NCI-H1694 treated with DMSO at 0.1 percent for 48 hours (cell line): Measurements from ENCODE around the gene SRGAP1.
"Not testable (repeated sequence)": the region's sequence is repeated elsewhere in the genome, so short reads cannot be mapped to it uniquely, and the experiment has no call there.

Source experiments
- DNase-seq: peaks from one replicate; lab custom pipeline; 2025; lab: John Stamatoyannopoulos, UW

SRGAP1 gene

DNA sequence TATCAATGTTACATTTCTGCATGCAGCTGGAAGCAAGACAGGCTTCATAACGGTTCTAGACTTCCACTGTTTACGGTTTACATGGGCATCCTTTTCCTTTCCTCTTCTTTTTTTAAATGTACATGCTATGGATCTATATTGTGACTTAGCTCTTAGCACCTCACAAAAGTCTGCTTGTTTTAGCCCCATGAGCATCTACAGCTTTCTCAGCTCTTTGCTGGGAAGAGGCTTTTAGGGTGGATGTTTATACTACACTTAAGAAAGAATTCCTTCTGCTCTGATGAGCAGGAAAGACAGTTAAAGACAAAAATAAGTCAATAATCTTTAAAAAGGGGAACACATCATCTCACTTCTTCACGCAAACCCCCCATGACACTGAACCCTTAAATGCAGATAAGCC is 326.2 kb downstream of the SRGAP1 start:
- no peak for DNase-seq

DNA sequence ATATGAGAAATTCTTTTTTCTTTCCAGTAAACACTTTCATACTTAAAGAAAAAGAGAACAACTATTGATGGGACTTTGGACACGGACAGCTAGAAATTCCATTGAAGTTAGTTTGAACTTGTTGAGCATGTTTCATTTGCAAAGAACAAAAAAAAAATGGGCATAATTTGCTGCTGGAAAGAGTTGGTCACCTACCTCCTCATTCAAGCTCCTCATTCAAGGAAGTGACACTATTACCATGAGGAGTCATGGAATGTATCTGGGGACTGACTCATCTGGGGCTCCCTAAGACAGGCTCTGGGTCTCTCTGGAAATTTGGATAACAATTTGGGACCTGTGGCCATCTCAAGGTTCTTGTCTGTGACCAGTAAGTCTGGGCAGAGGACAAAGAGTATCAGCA is 327.2 kb downstream of the SRGAP1 start:
- DNase-seq = no peak

DNA sequence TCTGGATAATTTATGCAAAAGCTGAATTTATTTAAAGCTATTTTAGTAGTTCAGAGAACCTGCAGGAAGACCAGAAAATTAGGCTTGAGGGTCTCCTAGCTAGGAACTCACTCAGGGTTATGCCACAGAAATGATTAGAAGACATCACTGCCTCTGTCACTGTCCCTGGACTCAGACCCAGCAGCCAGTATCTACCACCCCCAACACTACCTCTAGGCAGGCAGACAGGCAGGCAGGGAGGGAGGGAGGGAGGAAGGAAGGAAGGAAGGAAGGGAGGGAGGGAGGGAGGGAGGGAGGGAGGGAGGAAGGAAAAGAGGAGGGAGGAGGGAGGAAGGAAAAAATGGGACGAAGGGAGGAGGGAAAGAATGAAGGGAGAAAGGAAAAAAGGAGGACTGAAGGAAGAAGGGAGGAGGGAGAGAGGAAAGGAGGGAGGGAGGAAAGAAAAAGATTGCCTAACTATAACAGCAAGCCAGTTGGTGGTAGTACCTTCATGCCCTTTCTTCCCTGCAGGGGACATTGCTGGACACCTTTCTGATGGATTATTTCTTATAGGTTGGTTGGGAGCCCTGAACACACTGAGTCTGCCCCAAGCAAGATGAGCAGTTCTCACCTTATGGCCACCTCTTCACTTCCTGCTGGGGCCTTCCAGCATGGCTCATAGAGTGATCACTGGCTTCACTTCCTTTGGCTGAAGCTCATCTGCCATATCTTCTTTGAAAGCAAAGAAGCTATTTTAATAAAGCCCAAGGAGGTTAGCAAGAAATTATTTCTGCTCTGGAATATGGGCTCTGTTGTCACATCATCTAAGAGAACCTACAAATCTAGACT is 327.9 kb downstream of the SRGAP1 start:
- DNase-seq = no peak

DNA sequence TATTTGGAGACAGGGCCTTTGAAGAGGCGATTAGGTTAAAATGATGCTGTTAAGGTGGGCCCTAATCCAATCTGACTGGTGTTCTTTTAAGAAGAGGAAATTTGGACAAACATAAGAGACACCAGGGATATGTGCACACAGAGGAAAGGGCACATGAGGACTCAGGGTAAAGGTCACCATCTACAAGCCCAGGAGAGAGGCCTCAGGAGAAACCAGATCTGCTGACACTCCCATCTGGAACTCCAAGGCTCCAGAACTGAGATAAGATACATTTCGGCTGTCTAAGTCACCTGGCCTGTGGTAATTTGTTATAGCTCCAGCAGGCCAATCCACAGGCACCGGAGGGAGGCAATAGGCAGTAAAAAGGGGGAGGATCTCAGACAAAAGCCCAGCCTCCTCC is 329.0 kb downstream of the SRGAP1 start:
- no peak for DNase-seq

DNA sequence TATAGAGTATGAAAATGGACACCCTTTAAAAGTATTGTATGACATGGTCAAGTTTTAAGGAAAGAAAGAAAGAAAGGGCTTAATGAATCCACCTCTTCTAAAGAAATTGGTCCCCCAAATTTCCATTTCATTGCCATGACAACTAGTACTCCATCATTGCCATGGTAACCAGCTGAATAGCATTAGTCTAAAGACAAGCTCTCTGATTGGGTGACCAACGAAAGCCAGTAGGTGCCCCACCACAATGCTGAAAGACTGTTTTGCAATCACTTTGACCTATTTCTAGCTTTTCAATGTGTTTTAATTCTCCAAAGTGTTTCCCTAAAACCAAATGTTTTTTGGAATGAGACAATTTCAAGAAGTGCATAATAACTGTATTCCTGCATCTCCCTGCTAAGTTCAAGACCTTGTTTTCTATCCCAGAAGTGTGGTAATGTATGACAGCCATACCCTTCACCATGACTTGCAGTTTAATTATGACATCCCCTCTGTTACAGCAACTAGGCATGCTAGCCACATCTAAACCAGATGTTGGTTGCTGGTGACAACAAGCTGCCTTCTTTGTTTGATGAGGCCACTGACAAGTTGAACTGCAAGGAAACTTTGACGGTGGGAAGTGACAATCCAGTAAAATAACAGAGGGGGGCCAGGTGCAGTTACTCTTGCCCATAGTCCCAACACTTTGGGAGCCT is 330.9 kb downstream of the SRGAP1 start:
- no peak for DNase-seq

DNA sequence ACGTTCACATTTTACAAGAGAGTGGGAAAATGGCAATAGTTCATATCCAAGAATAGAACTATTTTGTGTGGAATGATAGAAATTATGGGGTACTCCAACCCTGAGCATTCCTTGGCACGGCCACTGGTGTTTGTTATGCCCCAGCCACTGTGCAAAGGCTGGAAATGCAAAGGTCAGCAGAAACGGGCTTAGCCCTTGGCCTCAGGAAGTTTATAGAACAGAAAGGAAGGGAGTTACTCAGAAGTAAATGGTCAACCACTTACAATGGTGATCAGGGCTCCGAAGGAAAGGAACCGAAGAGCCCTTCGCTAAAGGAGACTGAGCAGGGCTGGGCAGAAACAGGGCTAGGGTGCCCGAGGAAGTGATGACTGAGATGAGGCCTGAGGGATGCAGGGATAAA is 332.5 kb downstream of the SRGAP1 start:
- no peak for DNase-seq

DNA sequence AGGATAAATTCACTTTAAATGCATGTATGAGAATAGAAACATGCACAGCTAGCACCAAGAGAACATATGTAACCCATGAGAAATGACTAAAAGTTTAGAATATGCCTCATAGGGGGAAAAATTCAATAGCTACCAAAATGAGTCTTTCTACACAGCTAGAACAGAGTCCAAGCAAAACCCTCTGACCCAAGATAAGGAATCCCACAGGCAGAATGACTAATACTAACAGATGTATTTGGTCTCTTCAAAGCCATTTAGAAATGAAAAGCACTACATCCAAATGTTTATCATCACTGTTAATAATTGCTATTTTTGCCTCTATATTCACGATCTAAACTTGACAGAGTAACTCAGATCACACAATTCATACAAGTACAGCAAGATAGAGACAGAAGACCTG is 333.6 kb downstream of the SRGAP1 start:
- no peak for DNase-seq

DNA sequence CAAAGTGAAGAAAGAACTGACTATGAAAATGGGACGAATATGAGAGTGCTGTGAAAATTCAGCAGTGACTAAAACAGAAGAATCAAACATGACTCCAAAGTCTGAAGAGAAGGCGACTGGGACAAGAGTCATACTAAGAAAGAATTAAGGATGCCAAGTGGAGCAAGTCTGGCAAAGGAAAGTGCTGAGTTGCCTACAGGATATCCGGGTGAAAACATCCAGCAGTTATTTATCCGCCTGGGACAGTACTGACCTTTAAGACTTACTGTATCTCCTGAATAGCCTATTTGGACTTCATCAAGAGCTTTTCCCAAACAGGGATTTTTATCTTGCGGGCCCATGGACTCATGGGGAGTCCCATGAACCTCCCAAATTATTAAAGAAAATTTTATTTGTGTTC is 336.5 kb downstream of the SRGAP1 start:
- no peak for DNase-seq

DNA sequence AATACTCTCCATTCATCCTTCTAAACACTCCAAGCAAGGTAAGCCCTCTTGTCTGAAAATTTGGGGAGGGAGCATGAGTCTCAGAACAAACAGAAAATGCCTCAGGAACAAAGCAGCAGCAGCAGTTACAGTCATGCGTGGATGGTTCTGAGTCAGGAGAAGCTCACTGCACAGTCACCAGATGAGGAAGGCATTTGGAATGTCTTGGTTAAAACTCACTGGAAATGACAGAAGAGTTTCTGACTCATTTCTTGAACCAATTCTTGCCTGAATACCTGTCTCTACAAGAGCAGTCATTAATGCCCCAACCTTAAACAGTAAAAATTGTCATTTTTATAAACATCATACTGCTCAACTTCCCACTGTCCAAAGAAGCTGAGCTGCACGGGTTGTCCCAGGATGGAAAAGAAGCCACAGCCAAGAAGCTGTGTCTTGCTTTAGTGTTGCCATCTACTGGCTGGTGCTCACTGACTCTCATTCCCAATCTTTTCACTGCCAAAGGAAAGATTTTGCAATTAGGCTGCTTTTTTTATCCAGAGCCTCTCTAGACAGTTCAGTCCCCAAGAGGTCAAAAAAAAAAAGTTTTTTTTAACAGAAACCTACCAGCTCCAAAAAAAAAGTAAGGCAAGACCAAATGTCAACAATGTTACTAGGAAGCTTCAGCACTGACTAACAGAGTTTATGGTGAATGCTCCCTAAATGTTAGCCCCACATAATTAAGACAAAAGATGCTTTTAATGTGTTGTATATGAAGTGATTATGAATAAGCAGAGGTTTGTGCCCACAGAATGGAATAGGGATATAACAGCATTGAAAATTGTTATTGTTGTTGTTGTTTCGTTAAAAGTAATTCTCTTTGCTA is 337.2 kb downstream of the SRGAP1 start:
- peak; percentile 21 for DNase-seq

DNA sequence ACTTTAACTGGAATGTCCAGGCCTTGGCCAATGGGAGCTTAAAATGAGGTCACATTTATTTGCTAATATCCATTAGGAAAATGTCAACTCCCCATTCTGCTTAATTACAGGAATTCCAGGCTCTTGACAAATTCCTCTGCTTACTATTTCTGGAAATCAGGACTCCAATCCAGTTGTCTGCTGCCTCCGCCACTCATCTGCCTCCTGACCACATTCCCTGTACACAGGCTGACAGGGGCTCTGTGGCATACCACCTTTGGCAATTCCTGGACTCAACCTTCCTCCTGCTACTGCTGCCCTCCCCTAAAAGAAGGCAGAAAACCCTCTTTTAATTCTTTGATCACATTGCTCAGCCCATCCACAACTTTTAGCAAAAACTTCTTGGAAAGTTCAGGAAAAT is 339.7 kb downstream of the SRGAP1 start:
- DNase-seq = no peak

DNA sequence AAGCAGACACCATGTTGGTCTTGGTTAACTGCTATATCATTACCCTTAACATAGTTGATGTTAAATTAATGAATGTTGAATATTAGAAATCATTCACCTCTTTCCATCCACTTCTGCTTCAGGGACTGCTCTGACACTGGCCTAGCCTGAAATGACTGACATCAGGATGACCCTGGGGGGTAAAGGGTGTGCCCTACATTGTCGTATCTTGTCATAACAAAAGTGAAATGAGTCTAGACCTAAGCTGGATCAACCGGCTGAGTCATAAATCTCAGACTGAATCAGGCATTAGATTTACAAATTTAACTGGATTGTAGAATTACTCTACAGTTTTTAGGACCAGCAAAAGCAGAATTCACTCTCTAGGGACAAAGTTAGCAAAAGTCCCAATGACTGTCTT is 342.3 kb downstream of the SRGAP1 start:
- DNase-seq = no peak

DNA sequence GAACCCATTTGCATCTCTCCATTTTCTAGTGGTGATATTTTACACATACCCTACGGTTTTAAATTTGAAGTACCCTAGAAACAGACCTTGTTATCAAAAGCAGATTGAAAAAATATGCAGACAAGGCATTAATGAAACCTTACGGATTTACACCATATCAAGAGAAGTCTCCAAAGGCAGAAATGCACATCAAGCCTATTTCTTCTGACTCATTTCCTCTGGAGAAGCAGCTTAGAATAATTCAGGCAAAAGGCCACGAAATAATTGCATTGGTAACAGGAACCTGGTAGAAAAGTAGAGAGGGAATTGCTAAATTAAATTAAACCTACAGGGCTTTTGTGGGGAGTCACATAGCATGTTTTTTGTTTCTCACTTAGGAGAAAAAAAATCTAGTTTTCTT is 342.9 kb downstream of the SRGAP1 start:
- DNase-seq = no peak

DNA sequence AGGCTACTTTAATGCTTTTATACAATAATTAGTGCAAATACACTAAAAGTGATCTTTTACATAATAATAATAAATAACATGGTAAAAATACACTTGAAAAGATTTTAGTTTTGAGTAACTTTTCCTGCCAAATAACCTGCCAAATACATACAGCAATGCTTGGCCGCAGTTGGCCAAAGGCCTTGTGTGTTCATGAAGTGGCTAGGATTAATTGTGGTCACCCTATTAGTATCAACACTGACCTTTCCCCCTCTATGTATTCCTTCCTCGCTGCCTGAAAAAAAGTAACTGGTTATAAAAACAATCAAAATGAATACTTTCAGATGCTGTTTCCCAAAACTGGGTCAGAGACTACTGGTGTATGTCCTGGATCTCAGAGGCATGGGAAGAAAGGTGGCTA is 343.3 kb downstream of the SRGAP1 start:
- no peak for DNase-seq

DNA sequence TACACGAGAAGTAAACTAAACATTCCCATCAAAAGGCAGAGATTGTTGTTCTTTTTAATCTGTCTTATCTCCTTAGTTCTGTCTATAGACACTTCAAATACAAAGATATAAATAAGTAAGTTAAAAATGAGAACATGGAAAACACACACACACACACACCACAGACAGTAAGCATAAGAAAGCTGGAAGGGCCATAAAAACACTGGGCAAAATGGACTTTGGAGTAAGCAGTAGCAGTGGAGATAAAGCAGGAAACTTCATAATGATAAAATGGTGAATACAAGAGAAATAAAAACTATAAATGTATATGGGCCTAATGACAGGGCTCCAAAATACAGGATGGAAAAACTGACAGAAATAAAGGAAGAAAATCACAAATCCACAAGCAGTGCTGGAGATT is 345.0 kb downstream of the SRGAP1 start:
- DNase-seq = no peak

DNA sequence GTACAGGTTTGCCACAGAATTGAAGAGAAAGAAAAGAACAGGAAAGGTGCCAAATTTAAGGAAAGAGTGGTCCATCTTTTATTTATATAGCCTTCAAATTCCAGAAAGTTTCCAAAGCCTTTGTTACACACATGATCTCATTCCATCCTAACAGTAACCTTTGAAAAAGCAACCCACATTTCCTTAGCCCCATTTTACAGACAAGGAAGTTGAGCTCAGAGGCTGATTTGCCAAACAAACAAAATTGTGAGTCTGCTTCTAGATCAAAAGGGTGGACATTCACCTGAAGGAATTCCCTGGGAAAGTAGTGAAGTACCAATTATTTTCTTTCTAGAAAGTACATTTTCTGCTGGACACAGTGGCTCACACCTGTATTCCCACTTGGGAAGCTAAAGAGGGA is 345.6 kb downstream of the SRGAP1 start:
- no peak for DNase-seq

DNA sequence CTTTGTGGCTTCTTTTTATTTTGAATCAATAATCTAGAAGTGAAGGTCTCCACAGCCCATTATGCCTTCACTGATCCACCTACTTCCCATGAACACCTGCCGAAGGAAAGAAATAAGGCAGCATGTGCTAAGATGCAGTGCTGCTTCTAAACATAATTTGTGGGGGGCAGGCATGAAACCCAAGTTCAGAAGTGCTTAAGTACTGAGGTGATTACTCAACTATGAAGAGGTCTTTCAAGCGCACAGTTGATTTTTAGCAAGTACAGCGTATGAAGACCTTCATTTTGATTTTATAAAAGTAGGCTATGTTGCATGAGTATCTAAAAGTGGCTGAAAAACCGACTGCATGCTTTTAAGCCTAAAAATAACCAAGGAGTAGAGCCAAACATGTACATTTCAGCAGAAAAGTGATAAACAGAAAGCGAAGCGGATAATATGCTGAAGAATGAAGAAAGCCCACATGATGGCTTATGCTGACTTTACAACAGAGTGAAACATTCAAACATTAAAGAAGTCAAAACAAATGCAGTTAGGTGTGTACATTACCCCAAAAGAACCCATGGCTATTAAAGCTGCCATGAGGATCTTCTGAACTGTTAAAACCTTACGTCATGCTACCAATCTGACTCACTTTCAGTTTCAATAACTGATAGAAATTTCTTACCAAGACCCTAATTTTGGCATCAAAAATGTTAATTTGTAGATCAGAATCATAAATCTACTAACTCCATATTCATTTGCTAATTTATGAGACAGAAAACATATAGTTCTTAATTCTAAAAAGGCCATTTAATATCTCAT is 348.3 kb downstream of the SRGAP1 start:
- no peak for DNase-seq

DNA sequence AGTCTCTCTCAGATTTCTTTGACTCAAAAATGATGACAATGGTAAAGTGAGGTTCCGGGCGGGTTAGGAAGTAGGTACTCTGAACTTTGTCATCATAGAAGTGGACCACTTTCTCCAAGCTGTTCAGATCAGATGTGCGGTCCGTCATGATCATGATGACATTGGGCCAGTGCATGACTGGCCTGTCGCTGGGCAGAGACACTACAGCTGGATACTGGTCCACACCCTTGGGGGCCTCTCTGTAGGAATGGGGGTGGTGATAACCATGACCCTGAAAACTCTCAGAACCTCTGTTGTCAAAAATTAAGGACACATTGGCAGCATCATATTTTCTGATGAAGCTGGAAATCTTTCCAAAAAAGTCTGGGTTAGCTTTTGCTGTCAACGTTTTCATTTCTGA is 349.4 kb downstream of the SRGAP1 start:
- DNase-seq = no peak

DNA sequence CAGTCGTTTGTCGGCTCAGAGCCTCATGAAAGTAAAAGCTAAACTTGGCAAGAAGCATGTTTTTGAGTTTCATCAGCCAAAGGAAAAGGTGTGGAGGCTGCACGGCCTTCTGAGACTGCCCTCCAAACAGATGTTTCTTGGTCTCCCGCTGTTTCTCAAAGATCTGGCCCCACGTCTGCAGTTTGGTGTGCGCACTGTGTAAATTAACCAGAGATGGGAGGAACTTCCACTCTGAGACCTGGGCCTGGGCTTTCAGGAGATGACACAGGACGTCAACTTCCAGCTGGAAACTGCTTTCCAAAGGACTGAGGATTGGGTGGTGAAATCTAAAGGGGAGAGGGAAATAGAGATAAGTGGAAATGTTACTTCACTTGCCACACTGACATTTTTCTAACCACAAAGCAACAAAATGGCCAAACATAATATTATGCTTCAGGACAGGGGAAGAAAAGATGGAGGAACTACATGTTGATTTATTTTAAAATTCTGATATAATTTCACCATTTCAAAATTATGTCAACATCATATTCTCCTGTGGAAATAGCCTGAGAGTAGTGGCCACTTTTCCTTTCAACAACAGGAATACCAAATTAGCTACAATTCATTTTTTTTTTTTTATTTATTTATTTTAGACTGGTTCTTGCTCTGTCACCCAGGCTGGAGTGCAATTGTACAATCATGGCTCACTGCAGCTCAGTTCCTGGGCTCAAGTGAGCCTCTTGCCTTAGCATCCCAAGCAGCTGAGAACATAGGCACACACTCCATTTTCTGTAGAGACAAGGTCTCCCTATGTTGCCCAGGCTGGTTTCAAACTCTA is 350.0 kb downstream of the SRGAP1 start:
- DNase-seq = no peak

DNA sequence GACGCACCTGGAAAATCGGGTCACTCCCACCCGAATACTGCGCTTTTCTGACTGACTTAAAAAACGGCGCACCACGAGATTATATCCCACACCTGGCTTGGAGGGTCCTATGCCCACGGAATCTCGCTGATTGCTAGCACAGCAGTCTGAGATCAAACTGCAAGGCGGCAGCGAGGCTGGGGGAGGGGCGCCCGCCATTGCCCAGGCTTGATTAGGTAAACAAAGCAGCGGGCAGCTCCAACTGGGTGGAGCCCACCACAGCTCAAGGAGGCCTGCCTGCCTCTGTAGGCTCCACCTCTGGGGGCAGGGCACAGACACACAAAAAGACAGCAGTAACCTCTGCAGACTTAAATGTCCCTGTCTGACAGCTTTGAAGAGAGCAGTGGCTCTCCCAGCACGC is 351.3 kb downstream of the SRGAP1 start:
- DNase-seq = not testable (repeated sequence)

DNA sequence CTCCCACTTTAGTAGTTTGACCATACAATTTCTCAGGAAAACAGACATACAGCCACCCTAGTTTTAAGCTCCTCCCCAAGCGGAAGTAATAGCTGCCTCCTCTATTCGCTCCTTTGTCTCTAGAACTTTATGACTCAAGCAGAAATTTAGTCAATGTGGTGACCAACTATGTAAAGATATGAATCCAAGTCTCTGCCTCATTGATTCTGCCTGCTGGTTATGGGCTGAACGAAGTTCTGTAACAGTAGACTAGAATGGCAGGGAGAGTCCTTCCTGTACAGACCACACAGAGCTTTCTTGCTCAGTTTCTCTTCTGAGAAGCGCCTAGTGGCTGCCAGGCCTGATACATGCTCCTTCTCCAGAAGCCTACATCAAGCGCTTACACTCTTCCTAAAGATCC is 358.5 kb downstream of the SRGAP1 start:
- no peak for DNase-seq

DNA sequence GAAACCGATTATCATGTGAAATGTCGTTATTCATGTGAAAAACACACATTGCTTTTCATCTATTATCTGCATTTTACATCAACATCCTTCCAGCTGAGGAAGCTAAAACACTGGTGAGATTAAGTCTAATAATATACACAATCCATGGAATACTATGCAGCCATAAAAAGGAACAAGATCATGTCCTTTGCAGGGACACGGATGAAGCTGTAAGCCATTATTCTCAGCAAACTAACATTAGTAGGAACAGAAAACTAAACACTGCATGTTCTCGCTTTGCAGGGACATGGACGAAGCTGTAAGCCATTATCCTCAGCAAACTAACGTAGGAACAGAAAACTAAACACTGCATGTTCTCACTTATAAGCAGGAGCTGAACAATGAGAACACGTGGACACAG is 359.3 kb downstream of the SRGAP1 start:
- DNase-seq = no peak
